ENCODE measurements around the gene NEURL4.

DNA sequence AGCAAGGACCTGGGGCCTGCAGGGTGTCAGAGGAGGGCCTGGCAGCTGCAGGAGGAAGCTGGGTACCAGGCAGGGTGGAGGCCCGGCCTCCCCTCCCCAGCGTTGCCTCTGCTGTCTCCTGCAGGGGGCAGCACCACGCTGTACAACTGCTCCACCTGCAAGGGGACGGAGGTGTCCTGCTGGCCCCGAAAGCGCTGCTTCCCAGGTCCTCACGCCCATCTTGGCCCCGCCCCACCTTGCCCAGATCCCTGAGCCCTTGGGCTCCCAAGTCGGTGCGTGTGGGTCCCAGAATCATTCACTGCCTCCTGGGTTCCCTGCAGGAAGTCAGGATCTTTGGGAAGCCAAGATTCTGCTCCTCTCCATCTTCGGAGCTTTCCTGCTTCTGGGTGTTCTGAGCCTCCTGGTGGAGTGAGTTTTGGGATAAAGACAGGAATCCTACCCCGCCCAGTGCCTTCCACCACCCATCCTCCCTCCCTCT, 27.0 kb upstream of the NEURL4 start:
- TF ChIP-seq, protein P1, sequence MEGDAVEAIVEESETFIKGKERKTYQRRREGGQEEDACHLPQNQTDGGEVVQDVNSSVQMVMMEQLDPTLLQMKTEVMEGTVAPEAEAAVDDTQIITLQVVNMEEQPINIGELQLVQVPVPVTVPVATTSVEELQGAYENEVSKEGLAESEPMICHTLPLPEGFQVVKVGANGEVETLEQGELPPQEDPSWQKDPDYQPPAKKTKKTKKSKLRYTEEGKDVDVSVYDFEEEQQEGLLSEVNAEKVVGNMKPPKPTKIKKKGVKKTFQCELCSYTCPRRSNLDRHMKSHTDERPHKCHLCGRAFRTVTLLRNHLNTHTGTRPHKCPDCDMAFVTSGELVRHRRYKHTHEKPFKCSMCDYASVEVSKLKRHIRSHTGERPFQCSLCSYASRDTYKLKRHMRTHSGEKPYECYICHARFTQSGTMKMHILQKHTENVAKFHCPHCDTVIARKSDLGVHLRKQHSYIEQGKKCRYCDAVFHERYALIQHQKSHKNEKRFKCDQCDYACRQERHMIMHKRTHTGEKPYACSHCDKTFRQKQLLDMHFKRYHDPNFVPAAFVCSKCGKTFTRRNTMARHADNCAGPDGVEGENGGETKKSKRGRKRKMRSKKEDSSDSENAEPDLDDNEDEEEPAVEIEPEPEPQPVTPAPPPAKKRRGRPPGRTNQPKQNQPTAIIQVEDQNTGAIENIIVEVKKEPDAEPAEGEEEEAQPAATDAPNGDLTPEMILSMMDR (IDR thresholded peaks at IDR 0.05; ENCODE audit: low read depth, low read length), result peak; percentile 75
- no peak for TF ChIP-seq EZH2phosphoT487 (IDR thresholded peaks at IDR 0.05; ENCODE audit: low read depth)
